ENCODE measurements around the gene CNTNAP2.

Gene CNTNAP2

GRCh38 chr7:148319316-148319808, 2202.8 kb downstream of the CNTNAP2 start:
- H3K79me2 ChIP-seq (ENCODE audit: insufficient read depth, low read length): no peaks in the 10 kb centered on the region
- H3K4me2 ChIP-seq (ENCODE audit: low read depth, low read length, poor library complexity, severe bottlenecking): no peak overlapping the region
- no peaks in the 10 kb centered on the region for H3K36me3 ChIP-seq (ENCODE audit: low read length)
- no peak overlapping the region for H2AFZ ChIP-seq (ENCODE audit: low read depth, low read length, severe bottlenecking)
- H3K9me3 ChIP-seq (ENCODE audit: insufficient read depth, low read length): no peaks in the 10 kb centered on the region
- no peak overlapping the region for H3K9ac ChIP-seq (ENCODE audit: low read length)
- no peaks in the 10 kb centered on the region for H4K20me1 ChIP-seq (ENCODE audit: low read depth, low read length)
- no peak overlapping the region for H3K4me3 ChIP-seq (ENCODE audit: insufficient read depth, low read length, poor library complexity, severe bottlenecking)
- H3K27me3 ChIP-seq (ENCODE audit: low read length): no peaks in the 10 kb centered on the region
- TF ChIP-seq, protein P1, sequence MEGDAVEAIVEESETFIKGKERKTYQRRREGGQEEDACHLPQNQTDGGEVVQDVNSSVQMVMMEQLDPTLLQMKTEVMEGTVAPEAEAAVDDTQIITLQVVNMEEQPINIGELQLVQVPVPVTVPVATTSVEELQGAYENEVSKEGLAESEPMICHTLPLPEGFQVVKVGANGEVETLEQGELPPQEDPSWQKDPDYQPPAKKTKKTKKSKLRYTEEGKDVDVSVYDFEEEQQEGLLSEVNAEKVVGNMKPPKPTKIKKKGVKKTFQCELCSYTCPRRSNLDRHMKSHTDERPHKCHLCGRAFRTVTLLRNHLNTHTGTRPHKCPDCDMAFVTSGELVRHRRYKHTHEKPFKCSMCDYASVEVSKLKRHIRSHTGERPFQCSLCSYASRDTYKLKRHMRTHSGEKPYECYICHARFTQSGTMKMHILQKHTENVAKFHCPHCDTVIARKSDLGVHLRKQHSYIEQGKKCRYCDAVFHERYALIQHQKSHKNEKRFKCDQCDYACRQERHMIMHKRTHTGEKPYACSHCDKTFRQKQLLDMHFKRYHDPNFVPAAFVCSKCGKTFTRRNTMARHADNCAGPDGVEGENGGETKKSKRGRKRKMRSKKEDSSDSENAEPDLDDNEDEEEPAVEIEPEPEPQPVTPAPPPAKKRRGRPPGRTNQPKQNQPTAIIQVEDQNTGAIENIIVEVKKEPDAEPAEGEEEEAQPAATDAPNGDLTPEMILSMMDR (IDR thresholded peaks at IDR 0.05; ENCODE audit: insufficient read depth, low read length, poor library complexity, severe bottlenecking): no peak
- TF ChIP-seq EZH2phosphoT487 (conservative IDR thresholded peaks at IDR 0.05; ENCODE audit: low read length): no peak
- H3F3A ChIP-seq (ENCODE audit: insufficient read depth): no peaks in the 10 kb centered on the region
- no peaks in the 10 kb centered on the region for H3K9me2 ChIP-seq (replicated peaks; ENCODE audit: insufficient read depth, low read length)
- no peak overlapping the region for H3K27ac ChIP-seq (ENCODE audit: low read depth, low read length)

GRCh38 chr7:148325208-148325607, 2208.6 kb downstream of the CNTNAP2 start:
- no peaks in the 10 kb centered on the region for H3F3A ChIP-seq (ENCODE audit: insufficient read depth)
- no peak overlapping the region for H3K27ac ChIP-seq (ENCODE audit: low read depth, low read length)
- H2AFZ ChIP-seq (ENCODE audit: low read depth, low read length, severe bottlenecking): no peak overlapping the region
- no peak overlapping the region for H3K4me3 ChIP-seq (ENCODE audit: insufficient read depth, low read length, poor library complexity, severe bottlenecking)
- TF ChIP-seq, protein P1 (IDR thresholded peaks at IDR 0.05; ENCODE audit: insufficient read depth, low read length, poor library complexity, severe bottlenecking): no peak
- H3K9me2 ChIP-seq (replicated peaks; ENCODE audit: insufficient read depth, low read length): no peaks in the 10 kb centered on the region
- no peaks in the 10 kb centered on the region for H3K9me3 ChIP-seq (ENCODE audit: insufficient read depth, low read length)
- no peaks in the 10 kb centered on the region for H3K27me3 ChIP-seq (ENCODE audit: low read length)
- H3K9ac ChIP-seq (ENCODE audit: low read length): no peak overlapping the region
- H4K20me1 ChIP-seq (ENCODE audit: low read depth, low read length): no peaks in the 10 kb centered on the region
- no peak overlapping the region for H3K4me2 ChIP-seq (ENCODE audit: low read depth, low read length, poor library complexity, severe bottlenecking)
- no peaks in the 10 kb centered on the region for H3K36me3 ChIP-seq (ENCODE audit: low read length)
- no peaks in the 10 kb centered on the region for H3K79me2 ChIP-seq (ENCODE audit: insufficient read depth, low read length)

DNA sequence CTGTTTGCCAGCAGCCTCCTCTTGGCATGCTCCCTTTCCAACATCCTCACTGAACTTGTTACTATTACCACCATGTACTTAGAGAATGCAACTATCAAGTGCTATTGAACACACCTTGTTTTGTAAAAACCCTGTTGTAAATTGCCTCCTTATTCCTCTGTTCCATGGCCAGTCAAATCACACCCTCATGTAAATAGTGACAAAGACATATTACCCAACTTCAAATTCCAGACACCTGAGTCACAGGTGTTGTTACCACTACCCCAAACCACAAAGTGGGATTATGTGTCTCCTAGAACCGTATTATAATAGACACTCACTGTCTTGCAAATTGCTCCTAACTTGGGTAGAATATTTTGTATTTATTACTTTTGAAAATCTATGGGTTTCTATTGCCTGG, 2210.8 kb downstream of the CNTNAP2 start:
- TF ChIP-seq, protein P1 (IDR thresholded peaks at IDR 0.05; ENCODE audit: insufficient read depth, low read length, poor library complexity, severe bottlenecking): no peak
- no peak for TF ChIP-seq EZH2phosphoT487 (conservative IDR thresholded peaks at IDR 0.05; ENCODE audit: low read length)

More for the DNA sequence above, 2210.8 kb downstream of the CNTNAP2 start:
- Histone ChIP-seq H3K9me2 (replicated peaks; ENCODE audit: insufficient read depth, low read length) (no peaks in the 10 kb centered on the region), H3K9ac (ENCODE audit: low read length) (no peak overlapping the region), H4K20me1 (ENCODE audit: low read depth, low read length) (no peaks in the 10 kb centered on the region), H3K27ac (ENCODE audit: low read depth, low read length) (no peak overlapping the region), H3K27me3 (ENCODE audit: low read length) (no peaks in the 10 kb centered on the region), H3K36me3 (ENCODE audit: low read length) (no peaks in the 10 kb centered on the region), H3F3A (ENCODE audit: insufficient read depth) (no peaks in the 10 kb centered on the region), H3K4me2 (ENCODE audit: low read depth, low read length, poor library complexity, severe bottlenecking) (no peak overlapping the region), H3K79me2 (ENCODE audit: insufficient read depth, low read length) (no peaks in the 10 kb centered on the region), H3K9me3 (ENCODE audit: insufficient read depth, low read length) (peaks cover 7% of the 10 kb centered on the region; the same call in 1 of the 2 replicates), H2AFZ (ENCODE audit: low read depth, low read length, severe bottlenecking) (no peak overlapping the region), H3K4me3 (ENCODE audit: insufficient read depth, low read length, poor library complexity, severe bottlenecking) (no peak overlapping the region)
